Hepatocyte (in vitro differentiated cells): Measurements from ENCODE around the gene PACRG. TPM values are rescaled to one million over a fixed set of nuclear protein-coding genes. Genes with fewer than 3 reads are reported as not detected.

ENCODE experiments used
- DNase-seq: peaks from one replicate; pipeline ENCODE4 v3.0.0-alpha.2; 2016; ENCODE audit warnings: low spot score
- H2AFZ ChIP-seq: fragments of 200-600 bp; sonication (generic); 2 replicates; pipeline ENCODE4 v1.6.0; 2016; ENCODE audit warnings: antibody characterized with exemption, mild to moderate bottlenecking
- H3K27ac ChIP-seq: fragments of 200-600 bp; sonication (generic); 2 replicates; pipeline ENCODE4 v1.5.1; 2016; ENCODE audit warnings: mild to moderate bottlenecking
- H3K27me3 ChIP-seq: fragments of 200-600 bp; sonication (generic); 2 replicates; pipeline ENCODE4 v1.6.1; 2016
- H3K36me3 ChIP-seq: fragments of 200-600 bp; sonication (generic); replicated peaks from 2 replicates; pipeline ENCODE4 v1.5.1; 2016; ENCODE audit warnings: low read depth; ENCODE audit not compliant: insufficient read depth
- H3K4me1 ChIP-seq: fragments of 200-600 bp; sonication (generic); 2 replicates; pipeline ENCODE4 v1.5.1; 2016; ENCODE audit warnings: mild to moderate bottlenecking, moderate library complexity; ENCODE audit not compliant: insufficient read depth
- H3K4me2 ChIP-seq: fragments of 200-600 bp; sonication (generic); 2 replicates; pipeline ENCODE4 v1.6.0; 2016
- H3K4me3 ChIP-seq: fragments of 200-600 bp; sonication (generic); 2 replicates; pipeline ENCODE4 v1.5.1; 2016; ENCODE audit warnings: mild to moderate bottlenecking
- H3K79me2 ChIP-seq: fragments of 200-600 bp; sonication (generic); 2 replicates; pipeline ENCODE4 v1.6.0; 2017; ENCODE audit warnings: mild to moderate bottlenecking
- H3K9me2 ChIP-seq: fragments of 200-600 bp; sonication (generic); replicated peaks from 2 replicates; pipeline ENCODE4 v1.6.0; 2017; ENCODE audit warnings: mild to moderate bottlenecking; ENCODE audit not compliant: insufficient read depth
- H3K9me3 ChIP-seq: fragments of 200-600 bp; sonication (generic); 2 replicates; pipeline ENCODE4 v1.5.1; 2016; ENCODE audit warnings: low read depth, mild to moderate bottlenecking
- H4K20me1 ChIP-seq: fragments of 200-600 bp; sonication (generic); 2 replicates; pipeline ENCODE4 v1.6.0; 2016; ENCODE audit warnings: mild to moderate bottlenecking; ENCODE audit not compliant: insufficient read depth, poor library complexity, severe bottlenecking
- EZH2 ChIP-seq: fragments of 200-600 bp; sonication (generic); IDR thresholded peaks from 2 replicates; pipeline ENCODE4 v1.6.1; 2016; ENCODE audit warnings: antibody characterized with exemption, mild to moderate bottlenecking, borderline replicate concordance
- EZH2phosphoT487 ChIP-seq: fragments of 200-600 bp; sonication (generic); IDR thresholded peaks from one replicate; pipeline ENCODE4 v1.6.1; 2018; ENCODE audit warnings: antibody characterized with exemption, mild to moderate bottlenecking, low read depth, moderate library complexity; ENCODE audit not compliant: unreplicated experiment, severe bottlenecking
- WGBS: methylation state at CpG from one replicate; pipeline ENCODE4 v1.1.6; 2016; ENCODE audit warnings: low lambda C conversion rate; ENCODE audit errors: missing lambda C conversion rate; 5-methylcytosine and 5-hydroxymethylcytosine counted together
- polyA plus RNA-seq: library from polyadenylated mRNA; unstranded; fragments of >200 nt; fragmentation: Nextera tagmentation; extraction: Ambion mirVana; gene quantifications from 2 replicates; pipeline ENCODE4 v1.2.1, GENCODE V29; 2016
- total RNA-seq: library from RNA; depleted of rRNA; stranded (reverse); fragments of >200 nt; gene quantifications from 2 replicates; pipeline ENCODE4 v1.2.3, GENCODE V29; 2014
- TF ChIP-seq, protein P1 (sequence below): fragments of 200-600 bp; sonication (generic); IDR thresholded peaks from 2 replicates; pipeline ENCODE4 v1.5.1; 2016; ENCODE audit warnings: antibody characterized with exemption, mild to moderate bottlenecking; ENCODE audit not compliant: poor library complexity

PACRG gene
- total and polyA plus RNA-seq, 2 experiments from 2014 or later: 0.91 to 2.6 TPM

DNA sequence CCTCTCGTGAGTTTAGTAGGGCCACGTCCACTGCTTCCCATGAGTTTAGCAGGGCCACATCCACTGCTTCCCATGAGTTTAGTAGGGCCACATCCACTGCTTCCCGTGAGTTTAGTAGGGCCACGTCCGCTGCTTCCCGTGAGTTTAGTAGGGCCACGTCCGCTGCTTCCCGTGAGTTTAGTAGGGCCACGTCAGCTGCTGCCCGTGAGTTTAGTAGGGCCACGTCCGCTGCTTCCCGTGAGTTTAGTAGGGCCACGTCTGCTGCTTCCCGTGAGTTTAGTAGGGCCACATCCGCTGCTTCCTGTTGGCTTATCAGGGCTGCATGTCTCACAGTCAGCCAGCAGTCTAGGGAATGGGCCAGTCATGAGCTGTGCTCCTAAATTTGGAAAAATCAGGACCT lies 573.1 kb downstream of the PACRG start:
- Histone ChIP-seq H3K79me2 (no peaks in the 10 kb centered on the region), H3K27me3 (no peaks in the 10 kb centered on the region), H3K4me2 (no peak overlapping the region), H2AFZ (no peak overlapping the region), H3K36me3 (no peaks in the 10 kb centered on the region), H3K9me2 (no peaks in the 10 kb centered on the region), H3K4me3 (no peak overlapping the region), H3K27ac (no peak overlapping the region), H3K9me3 (no peaks in the 10 kb centered on the region), H3K4me1 (no peaks in the 10 kb centered on the region), H4K20me1 (no peaks in the 10 kb centered on the region)
- WGBS: 92% methylated on average over 17 of the region's 17 CpGs
- TF ChIP-seq EZH2phosphoT487 (no peak), EZH2 (no peak)
- TF ChIP-seq, protein P1, sequence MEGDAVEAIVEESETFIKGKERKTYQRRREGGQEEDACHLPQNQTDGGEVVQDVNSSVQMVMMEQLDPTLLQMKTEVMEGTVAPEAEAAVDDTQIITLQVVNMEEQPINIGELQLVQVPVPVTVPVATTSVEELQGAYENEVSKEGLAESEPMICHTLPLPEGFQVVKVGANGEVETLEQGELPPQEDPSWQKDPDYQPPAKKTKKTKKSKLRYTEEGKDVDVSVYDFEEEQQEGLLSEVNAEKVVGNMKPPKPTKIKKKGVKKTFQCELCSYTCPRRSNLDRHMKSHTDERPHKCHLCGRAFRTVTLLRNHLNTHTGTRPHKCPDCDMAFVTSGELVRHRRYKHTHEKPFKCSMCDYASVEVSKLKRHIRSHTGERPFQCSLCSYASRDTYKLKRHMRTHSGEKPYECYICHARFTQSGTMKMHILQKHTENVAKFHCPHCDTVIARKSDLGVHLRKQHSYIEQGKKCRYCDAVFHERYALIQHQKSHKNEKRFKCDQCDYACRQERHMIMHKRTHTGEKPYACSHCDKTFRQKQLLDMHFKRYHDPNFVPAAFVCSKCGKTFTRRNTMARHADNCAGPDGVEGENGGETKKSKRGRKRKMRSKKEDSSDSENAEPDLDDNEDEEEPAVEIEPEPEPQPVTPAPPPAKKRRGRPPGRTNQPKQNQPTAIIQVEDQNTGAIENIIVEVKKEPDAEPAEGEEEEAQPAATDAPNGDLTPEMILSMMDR: no peak
- DNase-seq: no peak

DNA sequence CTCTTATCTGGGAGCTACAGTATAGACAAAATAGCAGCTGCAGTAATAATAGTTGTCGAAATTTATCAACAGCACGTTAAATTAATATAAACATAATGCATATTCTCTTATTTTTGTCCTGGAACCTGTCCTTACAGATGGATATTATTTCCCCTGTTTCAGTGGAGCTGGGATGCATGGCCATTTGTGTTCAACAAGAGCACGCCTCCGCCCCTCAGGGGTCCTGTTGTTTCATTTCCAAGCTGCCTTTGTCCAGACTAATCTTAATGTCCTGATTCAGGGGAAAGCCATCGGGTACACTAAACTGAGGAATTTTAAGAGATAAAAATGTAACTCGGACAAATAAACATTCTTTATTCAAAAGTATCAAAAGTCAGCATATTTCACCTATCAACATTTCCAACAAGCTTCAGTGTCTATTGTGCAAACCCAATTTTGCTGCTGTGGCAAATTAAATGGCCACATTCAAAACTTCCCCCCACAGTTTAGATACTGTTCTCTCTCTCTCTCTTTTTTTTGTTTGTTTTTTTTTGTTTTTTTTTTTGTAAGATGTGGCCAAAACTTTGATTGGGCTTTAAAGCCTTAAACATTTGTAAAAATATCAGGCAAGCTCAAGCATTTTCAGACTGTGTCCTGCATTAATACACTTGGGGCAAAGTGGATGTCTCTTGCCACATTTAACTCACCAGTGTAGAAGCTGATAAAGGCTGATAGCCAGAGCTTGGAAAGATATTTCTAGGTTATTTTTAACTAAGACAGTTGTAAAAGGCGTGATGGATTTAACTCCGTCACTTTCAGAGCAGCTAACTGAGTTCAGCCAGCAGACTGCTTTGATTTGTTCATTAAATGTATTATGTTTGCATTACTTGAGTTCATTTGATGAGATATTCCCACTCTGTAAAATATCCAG lies 574.2 kb downstream of the PACRG start:
- 64% methylated on average over 8 of the region's 8 CpGs for WGBS

DNA sequence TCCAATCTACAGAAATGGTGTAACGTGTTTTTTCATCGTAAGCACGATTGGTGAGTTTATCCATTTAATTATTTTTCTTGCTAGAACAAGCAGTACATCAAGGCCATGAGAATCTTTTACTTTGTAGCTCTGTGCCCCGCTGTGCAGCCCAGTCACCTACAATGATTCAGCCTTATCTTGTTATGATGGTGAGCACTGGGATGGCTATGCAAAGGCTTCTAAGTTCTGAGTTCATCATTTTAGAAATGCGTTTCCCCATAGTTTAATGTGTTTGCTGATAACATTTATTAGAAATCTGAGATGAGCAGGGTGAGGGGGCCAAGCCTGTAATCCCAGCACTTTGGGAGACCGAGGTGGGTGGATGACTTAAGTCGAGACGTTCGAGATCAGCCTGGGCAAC lies 575.0 kb downstream of the PACRG start:
- H3K4me2 ChIP-seq: no peak overlapping the region
- WGBS: 79% methylated on average over 9 of the region's 9 CpGs

More for the DNA sequence above, 574.2 kb downstream of the PACRG start:
- Histone ChIP-seq H4K20me1 (no peaks in the 10 kb centered on the region), H3K4me2 (no peak overlapping the region), H3K27me3 (no peaks in the 10 kb centered on the region), H3K4me1 (no peaks in the 10 kb centered on the region), H3K27ac (no peak overlapping the region), H3K4me3 (no peak overlapping the region), H3K79me2 (no peaks in the 10 kb centered on the region), H3K36me3 (no peaks in the 10 kb centered on the region), H2AFZ (no peak overlapping the region), H3K9me2 (no peaks in the 10 kb centered on the region), H3K9me3 (no peaks in the 10 kb centered on the region)
- TF ChIP-seq EZH2phosphoT487: no peak
- TF ChIP-seq, protein P1: no peak
- TF ChIP-seq EZH2: no peak
- DNase-seq: no peak

More for the DNA sequence above, 575.0 kb downstream of the PACRG start:
- Histone ChIP-seq H2AFZ (no peak overlapping the region), H3K27me3 (no peaks in the 10 kb centered on the region), H3K4me1 (no peaks in the 10 kb centered on the region), H3K79me2 (no peaks in the 10 kb centered on the region), H3K27ac (no peak overlapping the region), H3K36me3 (no peaks in the 10 kb centered on the region), H3K4me3 (no peak overlapping the region), H3K9me2 (no peaks in the 10 kb centered on the region), H4K20me1 (no peaks in the 10 kb centered on the region), H3K9me3 (no peaks in the 10 kb centered on the region)
- no peak for DNase-seq
- TF ChIP-seq, protein P1: no peak
- TF ChIP-seq EZH2phosphoT487 (no peak), EZH2 (no peak)
